ENCODE results near the gene EBF3.

The EBF3 gene

GRCh38 chr10:129958629-129959543 is 5.2 kb downstream of the EBF3 start:
- no peak for DNase-seq

DNA sequence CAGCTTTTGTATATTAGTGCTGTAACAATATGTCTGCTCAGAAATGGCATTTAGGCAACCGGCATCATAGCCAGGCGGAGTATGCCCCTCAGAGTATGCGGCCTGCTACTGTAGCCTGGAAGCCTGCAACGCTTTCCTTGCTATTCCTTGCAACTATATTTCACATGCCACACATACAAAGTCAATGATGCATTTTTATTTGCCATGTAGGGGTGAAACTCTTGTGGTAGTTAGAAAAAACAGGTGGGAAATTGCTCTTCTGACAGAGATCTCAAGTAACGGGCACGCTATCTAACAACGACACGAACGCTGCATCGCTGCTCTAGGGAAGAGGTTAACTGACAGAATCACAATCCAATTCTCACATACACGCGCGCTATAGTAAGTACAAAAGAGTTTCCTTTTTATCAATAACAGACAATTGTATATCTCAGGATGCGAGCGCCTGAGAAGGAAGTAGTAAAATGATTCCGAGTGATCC is 5.9 kb downstream of the EBF3 start:
- DNase-seq = no peak

GRCh38 chr10:129956876-129957673 is 7.0 kb downstream of the EBF3 start:
- DNase-seq = no peak

DNA sequence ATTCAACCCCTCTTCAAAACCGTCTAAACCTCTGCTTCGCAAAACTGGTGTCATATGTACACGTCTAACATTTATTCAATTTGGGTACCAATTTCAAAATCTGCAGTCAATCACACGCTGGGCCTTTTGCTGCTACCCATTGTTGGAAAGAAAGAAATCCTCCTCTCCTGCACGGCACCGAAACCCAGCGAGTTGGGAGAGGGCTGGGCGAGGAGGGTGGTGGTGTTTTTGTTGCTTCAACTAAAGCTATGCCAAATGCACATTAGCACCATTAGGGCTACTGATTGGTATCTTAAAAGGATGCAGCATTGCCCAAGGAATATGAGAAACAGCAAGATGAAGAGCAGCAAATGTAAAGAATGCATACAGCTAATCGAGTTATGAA is 7.8 kb downstream of the EBF3 start:
- DNase-seq = no peak

- DNase-seq = no peak
Measured at GRCh38 chr10:129955601-129956285, 8.3 kb downstream of the EBF3 start.

GRCh38 chr10:129954492-129955315 is 9.4 kb downstream of the EBF3 start:
- no peak for DNase-seq

- no peak for DNase-seq
Measured at GRCh38 chr10:129953119-129954051, 10.7 kb downstream of the EBF3 start.

DNA sequence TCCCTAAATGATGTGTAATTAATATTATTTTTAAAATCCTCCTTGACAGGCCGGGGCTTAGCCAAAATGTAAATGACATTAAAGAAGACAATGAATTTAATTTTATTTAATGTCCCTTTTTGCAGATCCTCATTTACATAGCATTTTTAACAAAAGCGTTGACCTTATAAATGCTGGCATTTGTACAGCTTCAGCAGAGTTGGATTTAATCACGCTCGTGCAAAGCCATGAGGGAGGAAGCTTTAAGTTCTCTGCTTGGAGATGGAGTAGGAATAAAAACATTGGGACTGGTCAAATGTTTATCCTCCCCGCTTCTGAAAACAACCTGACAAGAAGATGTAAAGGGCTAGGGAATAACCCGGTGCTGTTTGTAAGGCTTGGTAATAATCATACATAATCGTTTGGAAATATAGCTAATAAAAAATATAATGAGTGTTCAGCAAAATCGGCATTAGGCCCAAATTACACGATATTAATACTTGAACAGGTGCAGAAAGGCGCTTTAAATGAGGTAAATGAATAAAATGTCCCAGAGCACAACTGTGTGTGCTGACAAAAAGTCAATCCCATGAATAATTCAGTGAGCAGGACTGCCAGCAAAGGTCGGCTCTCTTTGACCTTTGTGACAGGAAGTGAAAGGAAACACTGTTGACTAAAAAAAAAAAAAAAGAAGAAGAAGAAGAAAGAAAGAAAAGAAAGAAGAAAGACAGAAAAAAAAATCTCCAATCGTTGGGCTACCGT is 11.5 kb downstream of the EBF3 start:
- DNase-seq = no peak

DNA sequence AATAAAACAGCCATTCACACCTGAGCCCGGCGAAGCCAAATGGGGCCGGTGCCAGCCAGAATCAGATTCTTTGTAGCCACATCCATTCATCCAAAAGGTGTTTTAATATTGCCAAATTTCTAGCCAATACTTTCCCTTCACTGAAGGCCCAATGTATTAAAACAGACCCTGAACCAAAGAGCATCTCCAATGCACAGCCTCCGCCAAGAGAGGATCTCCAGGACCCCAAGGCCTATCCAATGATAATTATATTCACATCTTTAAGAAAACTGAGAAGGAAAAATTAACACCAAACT is 12.2 kb downstream of the EBF3 start:
- no peak for DNase-seq

- no peak for DNase-seq
Measured at GRCh38 chr10:129951101-129951969, 12.7 kb downstream of the EBF3 start.

DNA sequence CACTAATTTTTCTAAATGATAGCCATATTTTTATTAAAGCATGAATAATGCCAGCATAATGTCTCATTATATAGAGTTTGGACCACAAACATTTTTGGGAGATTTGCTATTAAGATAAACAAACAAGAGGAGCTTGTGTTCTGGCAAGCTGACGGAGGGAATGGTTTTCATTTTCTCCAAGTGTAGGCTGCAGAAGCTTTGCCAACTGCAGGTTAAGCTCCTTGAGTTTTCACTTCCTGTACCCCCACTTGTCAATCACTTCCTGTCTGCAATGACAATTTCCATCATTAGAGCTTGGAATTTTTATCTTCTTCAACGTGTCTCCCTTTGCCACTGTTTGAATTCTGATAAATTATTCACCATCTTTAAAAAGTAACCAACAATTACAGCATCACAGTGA is 13.4 kb downstream of the EBF3 start:
- no peak for DNase-seq

- DNase-seq = no peak
Measured at GRCh38 chr10:129949891-129950291, 14.2 kb downstream of the EBF3 start.

DNA sequence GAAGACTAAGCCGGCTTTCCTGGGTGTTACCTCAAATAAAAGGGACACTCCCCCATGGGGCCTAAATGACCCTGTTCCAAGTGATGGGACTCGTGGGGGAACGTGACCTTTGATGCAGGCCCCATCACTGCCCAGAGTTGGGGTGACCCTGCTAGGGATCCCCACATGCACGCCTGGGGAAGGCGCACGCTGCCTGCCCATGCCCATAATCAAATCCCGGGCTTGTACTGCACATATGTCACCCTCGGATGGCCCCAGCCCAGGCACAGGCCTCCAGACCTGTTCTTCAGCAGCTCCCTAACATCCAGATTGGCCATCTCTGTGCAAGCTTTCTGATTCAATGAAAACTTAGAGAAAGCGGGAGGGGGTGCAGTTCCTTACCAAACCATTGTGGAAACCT is 14.7 kb downstream of the EBF3 start:
- no peak for DNase-seq

DNA sequence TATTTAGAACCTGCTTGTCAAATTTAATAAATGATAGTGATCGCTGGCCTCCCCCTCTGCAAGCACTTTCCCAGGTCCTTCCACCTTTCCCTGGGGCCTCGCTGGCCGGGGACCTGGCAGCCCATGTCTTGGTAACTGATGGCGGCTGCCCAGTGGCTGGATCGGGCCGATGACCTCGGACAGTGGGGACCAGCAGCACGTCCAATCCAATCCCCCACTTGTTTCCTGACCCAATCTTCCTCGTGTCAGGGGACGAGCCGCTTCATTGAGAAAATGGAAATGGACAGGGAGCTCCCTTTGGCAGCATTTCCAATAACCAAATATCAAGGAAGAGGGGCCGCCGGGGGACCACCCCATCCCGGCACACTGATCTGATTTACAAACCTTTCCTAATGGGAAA is 17.2 kb downstream of the EBF3 start:
- no peak for DNase-seq

DNA sequence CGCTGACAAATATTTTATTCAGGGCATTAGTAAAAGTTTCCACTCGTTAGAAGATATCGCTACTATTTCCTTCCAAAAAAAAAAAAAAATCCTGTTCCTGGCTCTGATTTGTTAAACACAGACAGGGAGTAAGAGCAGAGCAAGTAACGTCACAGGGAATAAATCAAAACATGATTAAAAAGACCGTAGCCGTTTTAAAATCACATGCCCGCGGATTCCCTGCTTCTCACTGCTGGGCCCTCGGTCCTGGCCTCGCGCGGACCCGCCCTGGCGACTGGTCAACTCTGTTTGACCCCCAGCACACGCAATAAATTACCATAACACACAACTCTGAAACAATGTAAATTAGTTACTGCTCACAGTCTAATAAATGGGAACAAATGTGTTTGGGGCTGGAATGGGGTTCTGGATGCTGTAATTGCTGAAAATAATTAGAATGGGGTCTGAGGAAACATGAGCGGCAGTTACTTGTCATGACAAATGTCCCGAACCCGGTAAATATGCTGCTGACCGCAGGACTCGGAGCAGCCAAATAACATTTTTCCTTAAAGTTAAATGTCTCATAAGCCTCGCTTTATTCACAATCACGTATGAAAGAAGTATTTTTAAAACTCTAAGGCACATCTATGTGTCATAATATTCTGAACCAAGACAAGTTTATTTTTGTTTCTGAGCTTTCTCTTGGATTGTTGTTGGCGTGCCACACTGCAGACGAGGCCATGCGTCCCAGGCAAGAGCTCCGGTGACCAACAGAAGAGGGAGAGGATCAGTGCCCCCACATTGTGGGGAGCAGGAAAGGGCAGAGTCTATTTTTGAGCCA is 17.9 kb downstream of the EBF3 start:
- DNase-seq = no peak

- no peak for DNase-seq
Measured at GRCh38 chr10:129945526-129945925, 18.5 kb downstream of the EBF3 start.

DNA sequence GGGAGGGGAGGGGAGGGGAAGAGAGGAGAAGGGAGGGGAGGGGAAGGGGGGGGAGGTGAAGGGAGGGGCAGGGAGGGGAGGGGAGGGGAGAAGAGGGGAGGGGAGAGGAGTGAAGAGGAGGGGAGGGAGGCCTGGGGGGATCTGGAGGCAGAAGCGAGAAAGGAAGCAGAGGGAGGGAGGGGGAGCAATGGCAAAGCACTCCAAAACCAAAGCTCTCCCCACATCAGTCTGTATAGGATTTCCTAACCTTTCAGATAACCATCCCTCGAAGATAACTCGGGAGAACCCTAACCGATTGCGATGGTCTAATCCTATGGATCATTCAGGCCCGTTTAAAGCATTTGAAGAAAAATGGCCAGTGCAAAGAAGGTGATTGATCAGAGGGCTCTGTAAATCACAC is 19.0 kb downstream of the EBF3 start:
- DNase-seq = no peak

DNA sequence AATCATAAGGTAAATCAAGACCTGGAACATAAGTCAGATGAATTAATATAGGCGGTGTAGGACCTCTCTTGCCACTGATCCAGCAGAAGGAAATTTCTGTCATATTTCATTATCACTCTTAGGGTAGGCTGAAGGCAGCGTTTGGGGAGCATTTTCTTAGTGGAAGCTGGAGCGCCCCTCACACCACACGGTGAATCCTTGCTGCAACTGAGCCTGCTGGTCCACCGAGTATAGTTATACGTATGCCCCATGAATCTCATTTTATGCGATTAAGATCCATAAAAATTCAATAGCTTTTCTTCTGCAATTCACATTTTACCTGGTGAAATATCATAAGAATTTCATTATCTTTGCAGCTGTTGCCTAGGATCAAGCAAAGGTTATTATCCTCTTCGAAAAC is 19.6 kb downstream of the EBF3 start:
- DNase-seq = no peak

Data from amniotic stem cell (primary cell).